GM21423 (cell line): Measurements from ENCODE around the gene PSG1.
"Not testable (repeated sequence)": the region's sequence is repeated elsewhere in the genome, so short reads cannot be mapped to it uniquely, and the experiment has no call there.

Experiments
- ATAC-seq: cut with Tn5 transposase; IDR thresholded peaks from one replicate; pipeline ENCODE4 v1.9.1; 2021; ENCODE audit warnings: mild to moderate bottlenecking, moderate library complexity; ENCODE audit not compliant: unreplicated experiment

PSG1 gene

GRCh38 chr19:42831221-42832019, 48.1 kb downstream of the PSG1 start:
- ATAC-seq = no peak

GRCh38 chr19:42821306-42821977, 58.1 kb downstream of the PSG1 start:
- ATAC-seq = not testable (repeated sequence)

- not testable (repeated sequence) for ATAC-seq
Observed at GRCh38 chr19:42819960-42820650, 59.4 kb downstream of the PSG1 start.

GRCh38 chr19:42816894-42817293, 62.6 kb downstream of the PSG1 start:
- ATAC-seq = no peak
